HepG2 (cell line): ENCODE data around the gene SH3YL1.

Experiments used
- CTCF ChIP-seq: sonication (generic); formaldehyde crosslinking; IDR thresholded peaks from 2 replicates; pipeline ENCODE4 v1.5.0; 2020; ENCODE audit warnings: mild to moderate bottlenecking, missing genetic modification reagents, moderate library complexity
- HNF4G ChIP-seq, 2 experiments: sonication (generic) in 1 of 2; formaldehyde crosslinking in 1 of 2; IDR thresholded peaks; 2 replicates each; pipeline versions ENCODE4 v1.4.0 to v1.6.1; 2011 to 2020; ENCODE audit warnings: borderline replicate concordance in 2 of 2, low read depth in 2 of 2, mild to moderate bottlenecking in 2 of 2, low read length in 1 of 2, missing genetic modification reagents in 1 of 2, moderate library complexity in 1 of 2
- PTBP1 ChIP-seq: fragments of 200-400 bp; formaldehyde crosslinking; IDR thresholded peaks from 2 replicates; pipeline ENCODE4 v1.6.1; 2018; ENCODE audit warnings: low read length, low read depth; ENCODE audit not compliant: poor library complexity, severe bottlenecking
- REST ChIP-seq, 2 experiments: IDR thresholded peaks; 2 replicates each; pipeline ENCODE4 v1.6.1; 2011 to 2012; ENCODE audit warnings: low read length in 2 of 2, borderline replicate concordance in 1 of 2, low read depth in 1 of 2, mild to moderate bottlenecking in 1 of 2, moderate library complexity in 1 of 2
- SRSF1 ChIP-seq: fragments of 200-400 bp; formaldehyde crosslinking; optimal IDR thresholded peaks from 2 replicates; pipeline ENCODE3; 2017; ENCODE audit warnings: mild to moderate bottlenecking, low read depth, low read length, moderate library complexity
- ZNF432 ChIP-seq: sonication (generic); formaldehyde crosslinking; IDR thresholded peaks from 2 replicates; pipeline ENCODE4 v1.5.0; 2020; ENCODE audit warnings: missing genetic modification reagents, mild to moderate bottlenecking, borderline replicate concordance
- ZNF7 ChIP-seq: IDR thresholded peaks from 2 replicates; pipeline ENCODE4 v1.6.1; 2016; ENCODE audit warnings: missing biosample characterization, missing genetic modification reagents
- TF ChIP-seq, protein P1 (sequence below), 2 experiments: fragments of 450-650 bp in 1 of 2; sonication (generic) in 1 of 2; formaldehyde crosslinking; IDR thresholded peaks; 2 replicates each; pipeline versions ENCODE4 v1.5.0 to v1.8.0; 2020 to 2022; ENCODE audit warnings: mild to moderate bottlenecking in 1 of 2, missing genetic modification reagents in 1 of 2
- TF ChIP-seq, protein P2 (sequence below): sonication (generic); formaldehyde crosslinking; IDR thresholded peaks from 2 replicates; pipeline ENCODE4 v1.4.0; 2020; ENCODE audit warnings: missing genetic modification reagents, borderline replicate concordance

DNA sequence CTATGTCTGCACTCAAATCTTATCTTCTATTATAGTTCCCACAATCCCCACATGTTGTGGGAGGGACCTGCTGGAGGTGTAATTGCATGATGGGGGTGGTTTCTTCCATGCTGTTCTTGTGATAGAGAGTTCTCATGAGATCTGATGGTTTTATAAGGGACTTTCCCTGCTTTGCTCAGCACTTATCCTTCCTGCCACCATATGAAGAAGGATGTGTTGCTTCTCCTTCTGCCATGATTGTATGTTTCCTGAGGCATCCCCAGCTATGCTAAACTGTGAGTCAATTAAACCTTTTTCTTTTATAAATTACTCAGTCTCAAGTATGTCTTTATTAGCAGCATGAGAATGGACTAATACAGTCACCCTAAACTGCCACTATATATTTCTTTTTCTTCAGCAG is 79.1 kb downstream of the SH3YL1 start:
- no peak for TF ChIP-seq ZNF7 (CRISPR knock-in tag)
- no peak for TF ChIP-seq HNF4G (IDR thresholded peaks at IDR 0.05; ENCODE audit: borderline replicate concordance, low read depth, low read length)
- no peak for TF ChIP-seq HNF4G (CRISPR knock-in tag; IDR thresholded peaks at IDR 0.05; ENCODE audit: borderline replicate concordance, low read depth)
- TF ChIP-seq, protein P1, sequence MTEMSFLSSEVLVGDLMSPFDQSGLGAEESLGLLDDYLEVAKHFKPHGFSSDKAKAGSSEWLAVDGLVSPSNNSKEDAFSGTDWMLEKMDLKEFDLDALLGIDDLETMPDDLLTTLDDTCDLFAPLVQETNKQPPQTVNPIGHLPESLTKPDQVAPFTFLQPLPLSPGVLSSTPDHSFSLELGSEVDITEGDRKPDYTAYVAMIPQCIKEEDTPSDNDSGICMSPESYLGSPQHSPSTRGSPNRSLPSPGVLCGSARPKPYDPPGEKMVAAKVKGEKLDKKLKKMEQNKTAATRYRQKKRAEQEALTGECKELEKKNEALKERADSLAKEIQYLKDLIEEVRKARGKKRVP (CRISPR knock-in tag; IDR thresholded peaks at IDR 0.05) = no peak
- TF ChIP-seq ZNF432 (CRISPR knock-in tag) = no peak
- no peak for TF ChIP-seq PTBP1
- TF ChIP-seq SRSF1 = no peak
- TF ChIP-seq REST (IDR thresholded peaks at IDR 0.05; ENCODE audit: borderline replicate concordance in 1 of 2, low read depth in 1 of 2, low read length in 2 of 2) = no peak
- TF ChIP-seq, protein P2, sequence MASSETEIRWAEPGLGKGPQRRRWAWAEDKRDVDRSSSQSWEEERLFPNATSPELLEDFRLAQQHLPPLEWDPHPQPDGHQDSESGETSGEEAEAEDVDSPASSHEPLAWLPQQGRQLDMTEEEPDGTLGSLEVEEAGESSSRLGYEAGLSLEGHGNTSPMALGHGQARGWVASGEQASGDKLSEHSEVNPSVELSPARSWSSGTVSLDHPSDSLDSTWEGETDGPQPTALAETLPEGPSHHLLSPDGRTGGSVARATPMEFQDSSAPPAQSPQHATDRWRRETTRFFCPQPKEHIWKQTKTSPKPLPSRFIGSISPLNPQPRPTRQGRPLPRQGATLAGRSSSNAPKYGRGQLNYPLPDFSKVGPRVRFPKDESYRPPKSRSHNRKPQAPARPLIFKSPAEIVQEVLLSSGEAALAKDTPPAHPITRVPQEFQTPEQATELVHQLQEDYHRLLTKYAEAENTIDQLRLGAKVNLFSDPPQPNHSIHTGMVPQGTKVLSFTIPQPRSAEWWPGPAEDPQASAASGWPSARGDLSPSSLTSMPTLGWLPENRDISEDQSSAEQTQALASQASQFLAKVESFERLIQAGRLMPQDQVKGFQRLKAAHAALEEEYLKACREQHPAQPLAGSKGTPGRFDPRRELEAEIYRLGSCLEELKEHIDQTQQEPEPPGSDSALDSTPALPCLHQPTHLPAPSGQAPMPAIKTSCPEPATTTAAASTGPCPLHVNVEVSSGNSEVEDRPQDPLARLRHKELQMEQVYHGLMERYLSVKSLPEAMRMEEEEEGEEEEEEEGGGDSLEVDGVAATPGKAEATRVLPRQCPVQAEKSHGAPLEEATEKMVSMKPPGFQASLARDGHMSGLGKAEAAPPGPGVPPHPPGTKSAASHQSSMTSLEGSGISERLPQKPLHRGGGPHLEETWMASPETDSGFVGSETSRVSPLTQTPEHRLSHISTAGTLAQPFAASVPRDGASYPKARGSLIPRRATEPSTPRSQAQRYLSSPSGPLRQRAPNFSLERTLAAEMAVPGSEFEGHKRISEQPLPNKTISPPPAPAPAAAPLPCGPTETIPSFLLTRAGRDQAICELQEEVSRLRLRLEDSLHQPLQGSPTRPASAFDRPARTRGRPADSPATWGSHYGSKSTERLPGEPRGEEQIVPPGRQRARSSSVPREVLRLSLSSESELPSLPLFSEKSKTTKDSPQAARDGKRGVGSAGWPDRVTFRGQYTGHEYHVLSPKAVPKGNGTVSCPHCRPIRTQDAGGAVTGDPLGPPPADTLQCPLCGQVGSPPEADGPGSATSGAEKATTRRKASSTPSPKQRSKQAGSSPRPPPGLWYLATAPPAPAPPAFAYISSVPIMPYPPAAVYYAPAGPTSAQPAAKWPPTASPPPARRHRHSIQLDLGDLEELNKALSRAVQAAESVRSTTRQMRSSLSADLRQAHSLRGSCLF (CRISPR knock-in tag) = no peak
- no peak for TF ChIP-seq CTCF (CRISPR knock-in tag)
